GM19438 (cell line): ENCODE measurements around the gene BRF1.
"Not testable (repeated sequence)": the region's sequence is repeated elsewhere in the genome, so short reads cannot be mapped to it uniquely, and the experiment has no call there.

ENCODE experiments used
- ATAC-seq: cut with Tn5 transposase; IDR thresholded peaks from one replicate; pipeline ENCODE4 v1.9.1; 2021; ENCODE audit warnings: low read depth; ENCODE audit not compliant: unreplicated experiment

Gene BRF1

GRCh38 chr14:105316577-105316941 lies 15.8 kb upstream of the BRF1 start:
- ATAC-seq = no peak

GRCh38 chr14:105315941-105316576 lies 15.3 kb upstream of the BRF1 start:
- ATAC-seq = no peak

- peak; percentile 22 for ATAC-seq
Observed at GRCh38 chr14:105315211-105315721, 14.5 kb upstream of the BRF1 start.

GRCh38 chr14:105314287-105315200 lies 13.7 kb upstream of the BRF1 start, which contains the start of gene PACS2:
PACS2 (plus strand) TSS chr14:105314748; CDS start chr14:105314919, 171 bp downstream.
- ATAC-seq = peak; percentile 46

GRCh38 chr14:105313381-105314286 lies 12.8 kb upstream of the BRF1 start:
- peak; percentile 10 for ATAC-seq

- ATAC-seq = no peak
Observed at GRCh38 chr14:105312973-105313372, 12.2 kb upstream of the BRF1 start.

- no peak for ATAC-seq
Observed at GRCh38 chr14:105311838-105312237, 11.0 kb upstream of the BRF1 start.

- ATAC-seq = no peak
Observed at GRCh38 chr14:105309371-105309770, 8.6 kb upstream of the BRF1 start.

- no peak for ATAC-seq
Observed at GRCh38 chr14:105307052-105307727, 6.4 kb upstream of the BRF1 start.

GRCh38 chr14:105305791-105306190 lies 5.0 kb upstream of the BRF1 start:
- no peak for ATAC-seq

- no peak for ATAC-seq
Observed at GRCh38 chr14:105305345-105305744, 4.5 kb upstream of the BRF1 start.

GRCh38 chr14:105304565-105304964 lies 3.8 kb upstream of the BRF1 start:
- ATAC-seq = no peak

- no peak for ATAC-seq
Observed at GRCh38 chr14:105303949-105304348, 3.1 kb upstream of the BRF1 start.

- not testable (repeated sequence) for ATAC-seq
Observed at GRCh38 chr14:105301915-105302249, 1.1 kb upstream of the BRF1 start.

- peak; percentile 56 for ATAC-seq
Observed at GRCh38 chr14:105301103-105301914, 508 bp upstream of the BRF1 start.

- ATAC-seq = peak; percentile 16
Observed at GRCh38 chr14:105299654-105300541, 903 bp downstream of the BRF1 start.

GRCh38 chr14:105297311-105297710 lies 3.5 kb downstream of the BRF1 start:
- not testable (repeated sequence) for ATAC-seq

- peak; percentile 46 for ATAC-seq
Observed at GRCh38 chr14:105294142-105294597, 6.6 kb downstream of the BRF1 start.
